ENCODE measurements around the gene RPS6KC1. TPM values are rescaled to one million over a fixed set of nuclear protein-coding genes. Genes with fewer than 3 reads are reported as not detected.

Gene RPS6KC1
- total and polyA plus RNA-seq, 9 of the 15 experiments (the other 6 are each of a cell fraction or from before 2014, with no cell fraction given), result 4.3 to 34.6 (median 20.9) TPM

- peak; percentile 52; the same call in 1 of the 2 replicates for TF ChIP-seq MTA1 (IDR thresholded peaks at IDR 0.05; ENCODE audit: borderline replicate concordance)
- no peak for TF ChIP-seq HOXB6 (CRISPR knock-in tag; IDR thresholded peaks at IDR 0.05; ENCODE audit: borderline replicate concordance)
- peak in 1 of 2 experiments; percentile 43; a peak in 1 of 4 replicates for TF ChIP-seq MAZ (CRISPR knock-in tag; conservative IDR thresholded peaks at IDR 0.05 in 1 of 2, IDR thresholded peaks at IDR 0.05 in 1 of 2)
- 0 out of 2 replicates have a peak, but pooled peaks have one; percentile 10 for TF ChIP-seq RBFOX2 (IDR thresholded peaks at IDR 0.05; ENCODE audit: low read depth, low read length)
- TF ChIP-seq CREM (IDR thresholded peaks at IDR 0.05; ENCODE audit: low read depth), result 0 out of 2 replicates have a peak, but pooled peaks have one; percentile 48
- no peak for TF ChIP-seq MYNN (IDR thresholded peaks at IDR 0.05)
- no peak for TF ChIP-seq MYNN (CRISPR knock-in tag; IDR thresholded peaks at IDR 0.05)
- peak; percentile 50 for TF ChIP-seq NCOR1 (IDR thresholded peaks at IDR 0.05)
- TF ChIP-seq CSDE1 (IDR thresholded peaks at IDR 0.05), result peak in 1 of 2 experiments; percentile 56; a peak in 1 of 4 replicates
- TF ChIP-seq RFX1 (IDR thresholded peaks at IDR 0.05), result peak; percentile 95
- peak; percentile 79 for TF ChIP-seq KLF16 (IDR thresholded peaks at IDR 0.05)
- TF ChIP-seq ZKSCAN1 (IDR thresholded peaks at IDR 0.05; ENCODE audit: low read depth, low read length), result no peak
- 0 out of 4 replicates have a peak, but pooled peaks of 1 of the 2 experiments have one; percentile 15 for TF ChIP-seq BCLAF1 (IDR thresholded peaks at IDR 0.05; ENCODE audit: borderline replicate concordance in 1 of 2, control insufficient read depth in 1 of 2, low read depth in 2 of 2, low read length in 1 of 2)
- TF ChIP-seq TRIM24 (IDR thresholded peaks at IDR 0.05), result peak in 1 of 2 experiments; percentile 53; a peak in 2 of 4 replicates
- no peak for TF ChIP-seq KLF10 (CRISPR knock-in tag; IDR thresholded peaks at IDR 0.05)
- peak; percentile 72 for TF ChIP-seq TEAD4 (IDR thresholded peaks at IDR 0.05; ENCODE audit: low read length)
- TF ChIP-seq TEAD4 (CRISPR knock-in tag; IDR thresholded peaks at IDR 0.05; ENCODE audit: borderline replicate concordance), result no peak
- TF ChIP-seq CBX2 (IDR thresholded peaks at IDR 0.05; ENCODE audit: insufficient read depth, low read length, poor library complexity, severe bottlenecking), result no peak
- no peak for TF ChIP-seq PBX2 (CRISPR knock-in tag; IDR thresholded peaks at IDR 0.05; ENCODE audit: low read depth)
- peak; percentile 38; the same call in 1 of the 2 replicates for TF ChIP-seq PBX2 (tag; conservative IDR thresholded peaks at IDR 0.05; ENCODE audit: low read depth)
- peak; percentile 73 for TF ChIP-seq FOXJ2 (tag; IDR thresholded peaks at IDR 0.05)
- peak in 1 of 2 experiments; percentile 72; a peak in 3 of 4 replicates for TF ChIP-seq RCOR1 (IDR thresholded peaks at IDR 0.05; ENCODE audit: borderline replicate concordance in 1 of 2, low read depth in 2 of 2, low read length in 2 of 2)
- TF ChIP-seq DIDO1 (tag; IDR thresholded peaks at IDR 0.05; ENCODE audit: low read depth), result no peak
- TF ChIP-seq SOX6 (IDR thresholded peaks at IDR 0.05), result peak; percentile 81
Observed at GRCh38 chr1:213054733-213055591, 3.9 kb downstream of the RPS6KC1 start (continued).

All from K562 (cell line).